GM21528 (cell line): ENCODE results near the gene GRM1.

Source experiments
- ATAC-seq: cut with Tn5 transposase; IDR thresholded peaks from one replicate; pipeline ENCODE4 v1.9.1; 2021; ENCODE audit warnings: mild to moderate bottlenecking, moderate library complexity; ENCODE audit not compliant: unreplicated experiment, low FRiP score

The GRM1 gene

GRCh38 chr6:146028851-146029572, at the start of gene GRM1:
TSS of gene GRM1 (plus strand) at chr6:146029062. CDS start at chr6:146029518, 456 bp downstream.
- no peak for ATAC-seq

- no peak for ATAC-seq
Observed at GRCh38 chr6:146009338-146009737, 19.5 kb upstream of the GRM1 start.

- ATAC-seq = no peak
Observed at GRCh38 chr6:146014233-146014632, 14.6 kb upstream of the GRM1 start.

- ATAC-seq = no peak
Observed at GRCh38 chr6:146017672-146018071, 11.2 kb upstream of the GRM1 start.

GRCh38 chr6:146026873-146027272, 2.0 kb upstream of the GRM1 start:
- ATAC-seq = no peak

GRCh38 chr6:146027586-146028251, 1.1 kb upstream of the GRM1 start:
- no peak for ATAC-seq

- peak; percentile 63 for ATAC-seq
Observed at GRCh38 chr6:146028252-146028795, 538 bp upstream of the GRM1 start.

GRCh38 chr6:146029573-146030184, 817 bp downstream of the GRM1 start:
- ATAC-seq = no peak

- no peak for ATAC-seq
Observed at GRCh38 chr6:146032387-146032786, 3.5 kb downstream of the GRM1 start.

GRCh38 chr6:146040360-146040759, 11.5 kb downstream of the GRM1 start:
- no peak for ATAC-seq

GRCh38 chr6:146041282-146041681, 12.4 kb downstream of the GRM1 start:
- ATAC-seq = no peak

- ATAC-seq = no peak
Observed at GRCh38 chr6:146047371-146047770, 18.5 kb downstream of the GRM1 start.

- no peak for ATAC-seq
Observed at GRCh38 chr6:146050168-146050567, 21.3 kb downstream of the GRM1 start.

GRCh38 chr6:146056506-146056905, 27.6 kb downstream of the GRM1 start:
- no peak for ATAC-seq

- no peak for ATAC-seq
Observed at GRCh38 chr6:146065690-146066089, 36.8 kb downstream of the GRM1 start.

GRCh38 chr6:146066506-146066905, 37.6 kb downstream of the GRM1 start:
- ATAC-seq = no peak

GRCh38 chr6:146071781-146072180, 42.9 kb downstream of the GRM1 start:
- no peak for ATAC-seq

GRCh38 chr6:146077992-146078391, 49.1 kb downstream of the GRM1 start:
- no peak for ATAC-seq

GRCh38 chr6:146087386-146087785, 58.5 kb downstream of the GRM1 start:
- no peak for ATAC-seq

GRCh38 chr6:146090474-146090873, 61.6 kb downstream of the GRM1 start:
- ATAC-seq = no peak

- no peak for ATAC-seq
Observed at GRCh38 chr6:146092961-146093686, 64.3 kb downstream of the GRM1 start.
